Spleen (tissue), 7 donors: ENCODE data around the gene DMRT1.

Experiments
- POLR2A ChIP-seq, 3 donors: fragments of 450-650 bp; IDR thresholded peaks; one replicate each; pipeline ENCODE4 v1.5.1; 2017; ENCODE audit warnings: antibody characterized with exemption in 3 of 3, mild to moderate bottlenecking in 1 of 3
- POLR2AphosphoS5 ChIP-seq, 3 donors: sonication (generic); formaldehyde crosslinking; IDR thresholded peaks; one replicate each; pipeline ENCODE4 v1.5.1; 2017; ENCODE audit warnings: antibody characterized with exemption in 3 of 3
- TF ChIP-seq, protein P1 (sequence below), 11 experiments: fragments of 200-600 bp in 7 of 11; fragments of 450-650 bp in 4 of 11; sonication (generic) in 4 of 11; IDR thresholded peaks in 8 of 11; conservative IDR thresholded peaks in 3 of 11; 1 replicate in 7 of 11; 2 replicates in 4 of 11; pipeline versions ENCODE4 v1.4.0 to v1.8.0; 2016 to 2021; ENCODE audit warnings: antibody characterized with exemption in 11 of 11, inconsistent platforms in 4 of 11, mild to moderate bottlenecking in 1 of 11
- donor health status: DM: no; HTN: no; CAD: no; lungs with moderate emphysema.
- donor health status: DM: no; HTN: no; CAD: no.
- donor health status: DM: no; HTN: no; CAD: no.

DNA sequence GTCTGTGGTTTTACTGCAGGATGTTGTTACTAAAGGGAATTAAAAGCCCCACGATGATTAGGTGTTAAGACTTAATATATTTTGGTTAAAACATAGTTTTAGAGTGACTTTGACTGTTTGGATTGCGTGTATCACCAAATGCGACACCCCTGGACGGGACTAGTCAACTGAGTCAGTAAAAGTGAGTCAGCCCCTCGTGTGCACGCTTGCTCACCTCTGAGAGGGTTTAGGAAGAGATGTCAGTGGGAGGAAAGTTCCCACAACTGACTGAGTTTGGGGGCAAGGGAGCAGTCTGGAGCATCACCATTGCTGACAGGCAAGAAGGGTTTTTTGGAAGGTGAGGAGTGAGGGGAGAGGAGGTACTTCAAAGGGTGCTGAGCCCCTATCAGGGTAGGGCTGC, 120.5 kb downstream of the DMRT1 start:
- TF ChIP-seq, protein P1, sequence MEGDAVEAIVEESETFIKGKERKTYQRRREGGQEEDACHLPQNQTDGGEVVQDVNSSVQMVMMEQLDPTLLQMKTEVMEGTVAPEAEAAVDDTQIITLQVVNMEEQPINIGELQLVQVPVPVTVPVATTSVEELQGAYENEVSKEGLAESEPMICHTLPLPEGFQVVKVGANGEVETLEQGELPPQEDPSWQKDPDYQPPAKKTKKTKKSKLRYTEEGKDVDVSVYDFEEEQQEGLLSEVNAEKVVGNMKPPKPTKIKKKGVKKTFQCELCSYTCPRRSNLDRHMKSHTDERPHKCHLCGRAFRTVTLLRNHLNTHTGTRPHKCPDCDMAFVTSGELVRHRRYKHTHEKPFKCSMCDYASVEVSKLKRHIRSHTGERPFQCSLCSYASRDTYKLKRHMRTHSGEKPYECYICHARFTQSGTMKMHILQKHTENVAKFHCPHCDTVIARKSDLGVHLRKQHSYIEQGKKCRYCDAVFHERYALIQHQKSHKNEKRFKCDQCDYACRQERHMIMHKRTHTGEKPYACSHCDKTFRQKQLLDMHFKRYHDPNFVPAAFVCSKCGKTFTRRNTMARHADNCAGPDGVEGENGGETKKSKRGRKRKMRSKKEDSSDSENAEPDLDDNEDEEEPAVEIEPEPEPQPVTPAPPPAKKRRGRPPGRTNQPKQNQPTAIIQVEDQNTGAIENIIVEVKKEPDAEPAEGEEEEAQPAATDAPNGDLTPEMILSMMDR (IDR thresholded peaks at IDR 0.05 in 8 of 11, conservative IDR thresholded peaks at IDR 0.05 in 3 of 11), result no peak
- TF ChIP-seq POLR2A (IDR thresholded peaks at IDR 0.05) (no peak), POLR2AphosphoS5 (IDR thresholded peaks at IDR 0.05) (no peak)
